HepG2 (cell line): ENCODE data around the gene HECA. TPM values are rescaled to one million over a fixed set of nuclear protein-coding genes. Genes with fewer than 3 reads are reported as not detected.

Source experiments
- ADNP ChIP-seq: sonication (generic); formaldehyde crosslinking; IDR thresholded peaks from 2 replicates; pipeline ENCODE4 v1.4.0; 2020; ENCODE audit warnings: missing genetic modification reagents
- AHR ChIP-seq: IDR thresholded peaks from 2 replicates; pipeline ENCODE4 v1.6.1; 2018; ENCODE audit warnings: missing genetic modification reagents, missing compliant biosample characterization
- CEBPG ChIP-seq: IDR thresholded peaks from 2 replicates; pipeline ENCODE4 v1.6.1; 2016
- PAWR ChIP-seq: sonication (generic); formaldehyde crosslinking; IDR thresholded peaks from 2 replicates; pipeline ENCODE4 v1.4.0; 2020; ENCODE audit warnings: missing genetic modification reagents, mild to moderate bottlenecking, borderline replicate concordance
- PHF21A ChIP-seq: sonication (generic); formaldehyde crosslinking; IDR thresholded peaks from 2 replicates; pipeline ENCODE4 v1.5.0; 2020; ENCODE audit warnings: mild to moderate bottlenecking, missing genetic modification reagents
- PHF8 ChIP-seq: sonication (generic); formaldehyde crosslinking; IDR thresholded peaks from 2 replicates; pipeline ENCODE4 v1.5.0; 2020; ENCODE audit warnings: missing genetic modification reagents
- SOX5 ChIP-seq: IDR thresholded peaks from 2 replicates; pipeline ENCODE4 v1.6.1; 2016; ENCODE audit warnings: borderline replicate concordance
- TCF7L2 ChIP-seq: IDR thresholded peaks from 2 replicates; pipeline ENCODE4 v1.6.1; 2011; ENCODE audit warnings: mild to moderate bottlenecking, low read depth, low read length, moderate library complexity
- ZBTB3 ChIP-seq: sonication (generic); formaldehyde crosslinking; IDR thresholded peaks from 2 replicates; pipeline ENCODE4 v1.4.0; 2020; ENCODE audit warnings: low read depth, mild to moderate bottlenecking, moderate library complexity, missing genetic modification reagents, borderline replicate concordance
- ZKSCAN5 ChIP-seq: sonication (generic); formaldehyde crosslinking; IDR thresholded peaks from 2 replicates; pipeline ENCODE4 v1.5.1; 2020; ENCODE audit warnings: mild to moderate bottlenecking, missing genetic modification reagents
- ZNF354B ChIP-seq: sonication (generic); formaldehyde crosslinking; IDR thresholded peaks from 2 replicates; pipeline ENCODE4 v1.8.0; 2022; ENCODE audit warnings: mild to moderate bottlenecking, missing genetic modification reagents
- ZNF615 ChIP-seq: sonication (generic); formaldehyde crosslinking; IDR thresholded peaks from 2 replicates; pipeline ENCODE4 v1.5.0; 2020; ENCODE audit warnings: mild to moderate bottlenecking, missing genetic modification reagents, borderline replicate concordance
- ZNF678 ChIP-seq: sonication (generic); formaldehyde crosslinking; IDR thresholded peaks from 2 replicates; pipeline ENCODE4 v1.4.0; 2020; ENCODE audit warnings: mild to moderate bottlenecking, missing genetic modification reagents
- polyA plus RNA-seq, 8 experiments: library from polyadenylated mRNA; depleted of rRNA in 3 of 8; stranded (reverse) in 7 of 8; unstranded in 1 of 8; fragments of >200 nt; fragmentation: Illumina TruSeq in 4 of 8; extraction: Trizol in 4 of 8; gene quantifications; 2 replicates each; pipeline versions ENCODE4 v1.2.1 to v1.2.3, GENCODE V29; 2011 to 2016; ENCODE audit warnings: low read depth in 4 of 8, missing spikeins in 1 of 8, mixed read lengths in 1 of 8; ENCODE audit not compliant: insufficient read depth in 1 of 8
- total RNA-seq, 5 experiments: library from RNA; depleted of rRNA; stranded (reverse); fragments of >200 nt; fragmentation: Illumina TruSeq; extraction: Trizol; gene quantifications; 2 replicates each; pipeline ENCODE4 v1.2.3, GENCODE V29; 2016; ENCODE audit warnings: low read depth in 1 of 5
- TF ChIP-seq, protein P1 (sequence below): sonication (generic); formaldehyde crosslinking; IDR thresholded peaks from 2 replicates; pipeline ENCODE4 v1.8.0; 2022; ENCODE audit warnings: missing genetic modification reagents, mild to moderate bottlenecking, inconsistent platforms, borderline replicate concordance
- TF ChIP-seq, protein P2 (sequence below): sonication (generic); formaldehyde crosslinking; IDR thresholded peaks from 2 replicates; pipeline ENCODE4 v1.4.0; 2020; ENCODE audit warnings: low read depth, mild to moderate bottlenecking, missing genetic modification reagents
- TF ChIP-seq, protein P3 (sequence below): sonication (generic); formaldehyde crosslinking; IDR thresholded peaks from 2 replicates; pipeline ENCODE4 v1.4.0; 2020; ENCODE audit warnings: missing genetic modification reagents
- TF ChIP-seq, protein P4 (sequence below): sonication (generic); formaldehyde crosslinking; IDR thresholded peaks from 2 replicates; pipeline ENCODE4 v1.5.1; 2020; ENCODE audit warnings: mild to moderate bottlenecking, missing genetic modification reagents
- TF ChIP-seq, protein P5 (sequence below): conservative IDR thresholded peaks from 2 replicates; pipeline ENCODE4 v1.6.1; 2018; ENCODE audit warnings: missing genetic modification reagents
- TF ChIP-seq, protein P6 (sequence below): sonication (generic); formaldehyde crosslinking; IDR thresholded peaks from 2 replicates; pipeline ENCODE4 v1.4.0; 2020; ENCODE audit warnings: mild to moderate bottlenecking, missing genetic modification reagents, borderline replicate concordance

HECA gene
- total and polyA plus RNA-seq, 2 of the 13 experiments (the other 11 are each of a cell fraction or from before 2014, with no cell fraction given), result 0.18 to 0.49 TPM

DNA sequence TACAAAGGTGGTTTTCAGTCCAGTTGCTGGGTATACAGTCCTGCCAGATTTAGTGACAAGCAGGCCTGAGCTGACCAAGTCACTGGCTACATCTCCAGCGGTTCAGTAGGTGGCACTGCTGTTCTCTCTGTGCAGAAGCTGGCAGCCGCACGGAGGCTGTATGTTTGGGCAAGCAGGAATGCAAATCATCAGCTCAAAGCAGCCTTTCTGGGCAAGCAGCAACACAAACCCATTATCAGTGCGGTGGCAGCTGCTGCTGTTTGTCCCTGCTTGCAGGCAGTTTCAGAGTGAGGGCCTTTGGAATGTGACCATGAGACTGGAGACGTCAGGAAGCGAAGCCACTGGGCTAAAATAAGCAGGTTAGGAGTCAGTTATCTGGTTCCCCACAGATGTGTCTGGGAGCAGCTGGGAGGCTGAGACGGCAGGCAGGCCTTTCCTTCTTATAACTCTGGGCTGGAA lies 84.4 kb downstream of the HECA start (continued):
- TF ChIP-seq, protein P1, sequence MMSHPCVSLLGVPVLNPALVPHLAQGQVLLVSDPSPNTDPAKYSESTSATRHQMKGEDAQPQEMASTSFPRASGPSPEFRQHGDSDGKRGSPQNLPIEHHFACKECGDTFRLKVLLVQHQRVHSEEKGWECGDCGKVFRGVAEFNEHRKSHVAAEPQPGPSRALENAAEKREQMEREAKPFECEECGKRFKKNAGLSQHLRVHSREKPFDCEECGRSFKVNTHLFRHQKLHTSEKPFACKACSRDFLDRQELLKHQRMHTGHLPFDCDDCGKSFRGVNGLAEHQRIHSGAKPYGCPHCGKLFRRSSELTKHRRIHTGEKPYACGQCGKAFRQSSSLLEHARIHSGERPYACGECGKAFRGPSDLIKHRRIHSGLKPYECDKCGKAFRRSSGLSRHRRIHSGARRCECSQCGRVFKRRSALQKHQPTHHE (CRISPR knock-in tag), result no peak
- TF ChIP-seq SOX5 (CRISPR knock-in tag) (no peak), TCF7L2 (no peak), PHF8 (CRISPR knock-in tag) (no peak), ZKSCAN5 (CRISPR knock-in tag) (no peak), ADNP (CRISPR knock-in tag) (no peak), PAWR (CRISPR knock-in tag) (no peak), PHF21A (CRISPR knock-in tag) (0 out of 2 replicates have a peak, but pooled peaks have one; percentile 45), AHR (no peak), ZNF615 (CRISPR knock-in tag) (no peak), ZNF354B (CRISPR knock-in tag) (no peak), ZBTB3 (CRISPR knock-in tag) (no peak), CEBPG (CRISPR knock-in tag) (peak; percentile 20; the same call in 1 of the 2 replicates), ZNF678 (CRISPR knock-in tag) (no peak)
- TF ChIP-seq, protein P2, sequence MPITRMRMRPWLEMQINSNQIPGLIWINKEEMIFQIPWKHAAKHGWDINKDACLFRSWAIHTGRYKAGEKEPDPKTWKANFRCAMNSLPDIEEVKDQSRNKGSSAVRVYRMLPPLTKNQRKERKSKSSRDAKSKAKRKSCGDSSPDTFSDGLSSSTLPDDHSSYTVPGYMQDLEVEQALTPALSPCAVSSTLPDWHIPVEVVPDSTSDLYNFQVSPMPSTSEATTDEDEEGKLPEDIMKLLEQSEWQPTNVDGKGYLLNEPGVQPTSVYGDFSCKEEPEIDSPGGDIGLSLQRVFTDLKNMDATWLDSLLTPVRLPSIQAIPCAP (CRISPR knock-in tag), result no peak
- TF ChIP-seq, protein P3, sequence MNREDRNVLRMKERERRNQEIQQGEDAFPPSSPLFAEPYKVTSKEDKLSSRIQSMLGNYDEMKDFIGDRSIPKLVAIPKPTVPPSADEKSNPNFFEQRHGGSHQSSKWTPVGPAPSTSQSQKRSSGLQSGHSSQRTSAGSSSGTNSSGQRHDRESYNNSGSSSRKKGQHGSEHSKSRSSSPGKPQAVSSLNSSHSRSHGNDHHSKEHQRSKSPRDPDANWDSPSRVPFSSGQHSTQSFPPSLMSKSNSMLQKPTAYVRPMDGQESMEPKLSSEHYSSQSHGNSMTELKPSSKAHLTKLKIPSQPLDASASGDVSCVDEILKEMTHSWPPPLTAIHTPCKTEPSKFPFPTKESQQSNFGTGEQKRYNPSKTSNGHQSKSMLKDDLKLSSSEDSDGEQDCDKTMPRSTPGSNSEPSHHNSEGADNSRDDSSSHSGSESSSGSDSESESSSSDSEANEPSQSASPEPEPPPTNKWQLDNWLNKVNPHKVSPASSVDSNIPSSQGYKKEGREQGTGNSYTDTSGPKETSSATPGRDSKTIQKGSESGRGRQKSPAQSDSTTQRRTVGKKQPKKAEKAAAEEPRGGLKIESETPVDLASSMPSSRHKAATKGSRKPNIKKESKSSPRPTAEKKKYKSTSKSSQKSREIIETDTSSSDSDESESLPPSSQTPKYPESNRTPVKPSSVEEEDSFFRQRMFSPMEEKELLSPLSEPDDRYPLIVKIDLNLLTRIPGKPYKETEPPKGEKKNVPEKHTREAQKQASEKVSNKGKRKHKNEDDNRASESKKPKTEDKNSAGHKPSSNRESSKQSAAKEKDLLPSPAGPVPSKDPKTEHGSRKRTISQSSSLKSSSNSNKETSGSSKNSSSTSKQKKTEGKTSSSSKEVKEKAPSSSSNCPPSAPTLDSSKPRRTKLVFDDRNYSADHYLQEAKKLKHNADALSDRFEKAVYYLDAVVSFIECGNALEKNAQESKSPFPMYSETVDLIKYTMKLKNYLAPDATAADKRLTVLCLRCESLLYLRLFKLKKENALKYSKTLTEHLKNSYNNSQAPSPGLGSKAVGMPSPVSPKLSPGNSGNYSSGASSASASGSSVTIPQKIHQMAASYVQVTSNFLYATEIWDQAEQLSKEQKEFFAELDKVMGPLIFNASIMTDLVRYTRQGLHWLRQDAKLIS (CRISPR knock-in tag), result no peak
- TF ChIP-seq, protein P4, sequence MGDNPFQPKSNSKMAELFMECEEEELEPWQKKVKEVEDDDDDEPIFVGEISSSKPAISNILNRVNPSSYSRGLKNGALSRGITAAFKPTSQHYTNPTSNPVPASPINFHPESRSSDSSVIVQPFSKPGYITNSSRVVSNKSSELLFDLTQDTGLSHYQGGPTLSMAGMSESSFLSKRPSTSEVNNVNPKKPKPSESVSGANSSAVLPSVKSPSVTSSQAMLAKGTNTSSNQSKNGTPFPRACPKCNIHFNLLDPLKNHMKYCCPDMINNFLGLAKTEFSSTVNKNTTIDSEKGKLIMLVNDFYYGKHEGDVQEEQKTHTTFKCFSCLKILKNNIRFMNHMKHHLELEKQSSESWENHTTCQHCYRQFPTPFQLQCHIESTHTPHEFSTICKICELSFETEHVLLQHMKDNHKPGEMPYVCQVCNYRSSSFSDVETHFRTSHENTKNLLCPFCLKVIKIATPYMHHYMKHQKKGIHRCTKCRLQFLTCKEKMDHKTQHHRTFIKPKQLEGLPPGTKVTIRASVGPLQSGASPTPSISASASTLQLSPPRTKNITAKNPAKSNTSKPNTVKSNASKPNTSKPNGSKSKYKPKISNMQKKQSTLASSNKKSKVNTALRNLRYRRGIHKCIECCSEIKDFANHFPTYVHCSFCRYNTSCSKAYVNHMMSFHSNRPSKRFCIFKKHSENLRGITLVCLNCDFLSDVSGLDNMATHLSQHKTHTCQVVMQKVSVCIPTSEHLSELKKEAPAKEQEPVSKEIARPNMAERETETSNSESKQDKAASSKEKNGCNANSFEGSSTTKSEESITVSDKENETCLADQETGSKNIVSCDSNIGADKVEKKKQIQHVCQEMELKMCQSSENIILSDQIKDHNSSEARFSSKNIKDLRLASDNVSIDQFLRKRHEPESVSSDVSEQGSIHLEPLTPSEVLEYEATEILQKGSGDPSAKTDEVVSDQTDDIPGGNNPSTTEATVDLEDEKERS, result no peak
- TF ChIP-seq, protein P5, sequence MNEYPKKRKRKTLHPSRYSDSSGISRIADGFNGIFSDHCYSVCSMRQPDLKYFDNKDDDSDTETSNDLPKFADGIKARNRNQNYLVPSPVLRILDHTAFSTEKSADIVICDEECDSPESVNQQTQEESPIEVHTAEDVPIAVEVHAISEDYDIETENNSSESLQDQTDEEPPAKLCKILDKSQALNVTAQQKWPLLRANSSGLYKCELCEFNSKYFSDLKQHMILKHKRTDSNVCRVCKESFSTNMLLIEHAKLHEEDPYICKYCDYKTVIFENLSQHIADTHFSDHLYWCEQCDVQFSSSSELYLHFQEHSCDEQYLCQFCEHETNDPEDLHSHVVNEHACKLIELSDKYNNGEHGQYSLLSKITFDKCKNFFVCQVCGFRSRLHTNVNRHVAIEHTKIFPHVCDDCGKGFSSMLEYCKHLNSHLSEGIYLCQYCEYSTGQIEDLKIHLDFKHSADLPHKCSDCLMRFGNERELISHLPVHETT (CRISPR knock-in tag), result no peak
- TF ChIP-seq, protein P6, sequence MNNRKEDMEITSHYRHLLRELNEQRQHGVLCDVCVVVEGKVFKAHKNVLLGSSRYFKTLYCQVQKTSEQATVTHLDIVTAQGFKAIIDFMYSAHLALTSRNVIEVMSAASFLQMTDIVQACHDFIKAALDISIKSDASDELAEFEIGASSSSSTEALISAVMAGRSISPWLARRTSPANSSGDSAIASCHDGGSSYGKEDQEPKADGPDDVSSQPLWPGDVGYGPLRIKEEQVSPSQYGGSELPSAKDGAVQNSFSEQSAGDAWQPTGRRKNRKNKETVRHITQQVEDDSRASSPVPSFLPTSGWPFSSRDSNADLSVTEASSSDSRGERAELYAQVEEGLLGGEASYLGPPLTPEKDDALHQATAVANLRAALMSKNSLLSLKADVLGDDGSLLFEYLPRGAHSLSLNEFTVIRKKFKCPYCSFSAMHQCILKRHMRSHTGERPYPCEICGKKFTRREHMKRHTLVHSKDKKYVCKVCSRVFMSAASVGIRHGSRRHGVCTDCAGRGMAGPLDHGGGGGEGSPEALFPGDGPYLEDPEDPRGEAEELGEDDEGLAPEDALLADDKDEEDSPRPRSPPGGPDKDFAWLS (CRISPR knock-in tag), result no peak
